Measurements from ENCODE around the gene SLC17A7.

SLC17A7 gene

GRCh38 chr19:49441210-49441959, at the start of gene SLC17A7:
TSS of gene SLC17A7 (minus strand) at chr19:49441527. CDS start at chr19:49441379, 148 bp downstream.
- H3K27me3 ChIP-seq (replicated peaks; ENCODE audit: control insufficient read depth, insufficient read depth, low read length), result peaks cover 2% of the 10 kb centered on the region; the same call in 1 of the 2 replicates
- no peak within 1 kb of the TSS for H3K4me3 ChIP-seq (replicated peaks; ENCODE audit: low read depth, low read length)
- no peak for TF ChIP-seq CTCF (IDR thresholded peaks at IDR 0.05; ENCODE audit: insufficient read depth, low read length, poor library complexity, severe bottlenecking)
- no peaks in the 10 kb centered on the region; the same call in 1 of the 2 replicates for H3K36me3 ChIP-seq (ENCODE audit: control insufficient read depth, insufficient read depth, low read length)
- peak; percentile 73 for DNase-seq (ENCODE audit: extremely low read depth, insufficient read length)

GRCh38 chr19:49490287-49491029, 49.1 kb upstream of the SLC17A7 start:
- no peaks in the 10 kb centered on the region for H3K27me3 ChIP-seq (replicated peaks; ENCODE audit: control insufficient read depth, insufficient read depth, low read length)
- peaks cover 33% of the 10 kb centered on the region for H3K36me3 ChIP-seq (ENCODE audit: control insufficient read depth, insufficient read depth, low read length)
- no peak for DNase-seq (ENCODE audit: extremely low read depth, insufficient read length)
- no peak for TF ChIP-seq CTCF (IDR thresholded peaks at IDR 0.05; ENCODE audit: insufficient read depth, low read length, poor library complexity, severe bottlenecking)
- H3K4me3 ChIP-seq (replicated peaks; ENCODE audit: low read depth, low read length), result peak overlapping the region; percentile 99

GRCh38 chr19:49489601-49490167, 48.4 kb upstream of the SLC17A7 start:
- no peak for DNase-seq (ENCODE audit: extremely low read depth, insufficient read length)
- TF ChIP-seq CTCF (IDR thresholded peaks at IDR 0.05; ENCODE audit: insufficient read depth, low read length, poor library complexity, severe bottlenecking), result peak; percentile 69
- Histone ChIP-seq H3K4me3 (replicated peaks; ENCODE audit: low read depth, low read length) (peak overlapping the region; percentile 99), H3K36me3 (ENCODE audit: control insufficient read depth, insufficient read depth, low read length) (peaks cover 33% of the 10 kb centered on the region), H3K27me3 (replicated peaks; ENCODE audit: control insufficient read depth, insufficient read depth, low read length) (no peaks in the 10 kb centered on the region)

- Histone ChIP-seq H3K4me3 (replicated peaks; ENCODE audit: low read depth, low read length) (peak overlapping the region; percentile 99), H3K36me3 (ENCODE audit: control insufficient read depth, insufficient read depth, low read length) (peaks cover 33% of the 10 kb centered on the region), H3K27me3 (replicated peaks; ENCODE audit: control insufficient read depth, insufficient read depth, low read length) (no peaks in the 10 kb centered on the region)
- no peak for DNase-seq (ENCODE audit: extremely low read depth, insufficient read length)
- no peak for TF ChIP-seq CTCF (IDR thresholded peaks at IDR 0.05; ENCODE audit: insufficient read depth, low read length, poor library complexity, severe bottlenecking)
Measured at GRCh38 chr19:49488863-49489537, 47.7 kb upstream of the SLC17A7 start.

GRCh38 chr19:49488046-49488862, 46.9 kb upstream of the SLC17A7 start:
- TF ChIP-seq CTCF (IDR thresholded peaks at IDR 0.05; ENCODE audit: insufficient read depth, low read length, poor library complexity, severe bottlenecking), result no peak
- Histone ChIP-seq H3K27me3 (replicated peaks; ENCODE audit: control insufficient read depth, insufficient read depth, low read length) (no peaks in the 10 kb centered on the region), H3K36me3 (ENCODE audit: control insufficient read depth, insufficient read depth, low read length) (peaks cover 33% of the 10 kb centered on the region), H3K4me3 (replicated peaks; ENCODE audit: low read depth, low read length) (peak overlapping the region; percentile 99)
- DNase-seq (ENCODE audit: extremely low read depth, insufficient read length), result no peak

Measured in GM06990 (cell line).